Gastroesophageal sphincter (tissue), 4 donors: ENCODE measurements around the gene PARP16. TPM values are rescaled to one million over a fixed set of nuclear protein-coding genes. Genes with fewer than 3 reads are reported as not detected.

Experiments used
- ATAC-seq: fragments of 150-250 bp; one replicate; pipeline ENCODE4 v1.9.1; 2016; ENCODE audit warnings: mild to moderate bottlenecking, moderate library complexity
- H3K27ac ChIP-seq, 4 donors: fragments of 200-600 bp; sonication (generic) in 3 of 4; 1 replicate in 3 of 4; 2 replicates in 1 of 4; pipeline ENCODE4 v1.5.1; 2016 to 2019
- H3K27me3 ChIP-seq: fragments of 200-600 bp; sonication (generic); one replicate; pipeline ENCODE4 v1.5.1; 2019
- H3K36me3 ChIP-seq, 2 donors: fragments of 200-600 bp; sonication (generic); one replicate each; pipeline ENCODE4 v1.5.1; 2019; ENCODE audit warnings: control low read depth in 1 of 2
- H3K4me1 ChIP-seq, 3 donors: fragments of 200-600 bp; sonication (generic); 1 replicate in 2 of 3; 2 replicates in 1 of 3; pipeline ENCODE4 v1.5.1; 2016 to 2019; ENCODE audit warnings: control low read depth in 2 of 3
- H3K4me3 ChIP-seq, 2 donors: fragments of 200-600 bp; sonication (generic); one replicate each; pipeline ENCODE4 v1.5.1; 2019; ENCODE audit warnings: mild to moderate bottlenecking in 1 of 2, moderate library complexity in 1 of 2
- H3K9me3 ChIP-seq, 3 donors: fragments of 200-600 bp; sonication (generic); one replicate each; pipeline ENCODE4 v1.5.1; 2017 to 2019; ENCODE audit warnings: control low read depth in 2 of 3
- CTCF ChIP-seq, 4 experiments: fragments of 200-600 bp in 2 of 4; fragments of 450-650 bp in 2 of 4; sonication (generic) in 1 of 4; IDR thresholded peaks; one replicate each; pipeline ENCODE4 v1.5.1; 2017 to 2019; ENCODE audit warnings: antibody characterized with exemption in 4 of 4, mild to moderate bottlenecking in 2 of 4, moderate library complexity in 2 of 4
- EP300 ChIP-seq: sonication (generic); formaldehyde crosslinking; IDR thresholded peaks from one replicate; pipeline ENCODE4 v1.6.1; 2017; ENCODE audit warnings: antibody characterized with exemption, mild to moderate bottlenecking
- POLR2A ChIP-seq, 2 donors: fragments of 450-650 bp; IDR thresholded peaks; one replicate each; pipeline ENCODE4 v1.6.1; 2017; ENCODE audit warnings: antibody characterized with exemption in 2 of 2, mild to moderate bottlenecking in 2 of 2, moderate library complexity in 1 of 2
- POLR2AphosphoS5 ChIP-seq: sonication (generic); formaldehyde crosslinking; IDR thresholded peaks from one replicate; pipeline ENCODE4 v1.6.1; 2017; ENCODE audit warnings: antibody characterized with exemption
- WGBS, 2 donors: methylation state at CpG; one replicate each; pipeline ENCODE4 v1.1.5; 2018; ENCODE audit warnings: low coverage in 1 of 2; 5-methylcytosine and 5-hydroxymethylcytosine counted together
- total RNA-seq, 4 donors: library from RNA; depleted of rRNA; stranded (reverse); fragments of >200 nt; gene quantifications; one replicate each; pipeline ENCODE4 v1.1.0, GENCODE V29; 2016

The PARP16 gene
- total RNA-seq, 4 donors from 2014 or later: 10.1 to 21.7 (median 14.1) TPM

- Histone ChIP-seq H3K4me1 (peaks cover 0 to 44% (median 11%) of the 10 kb centered on the region in 3 donors), H3K27ac (no peak overlapping the region), H3K27me3 (no peaks in the 10 kb centered on the region), H3K36me3 (no peaks in the 10 kb centered on the region), H3K4me3 (no peak overlapping the region), H3K9me3 (no peaks in the 10 kb centered on the region)
- no peak for ATAC-seq
- WGBS, 2 donors: no CpG with 5 or more reads among the region's 36 CpGs
- no peak for TF ChIP-seq POLR2A (IDR thresholded peaks at IDR 0.05)
- TF ChIP-seq EP300: no peak
- no peak for TF ChIP-seq CTCF (IDR thresholded peaks at IDR 0.05)
- TF ChIP-seq POLR2AphosphoS5: no peak
Observed at GRCh38 chr15:65300924-65301441, 14.3 kb upstream of the PARP16 start.

GRCh38 chr15:65298731-65299130, 12.0 kb upstream of the PARP16 start:
- no peaks in the 10 kb centered on the region for H3K9me3 ChIP-seq
- WGBS, 2 donors: 77 to 85% methylated on average over 8 to 11 of the region's 11 CpGs
- peaks cover 0 to 36% (median 11%) of the 10 kb centered on the region in 3 donors for H3K4me1 ChIP-seq
- no peaks in the 10 kb centered on the region for H3K27me3 ChIP-seq
- TF ChIP-seq POLR2AphosphoS5: no peak
- TF ChIP-seq POLR2A (IDR thresholded peaks at IDR 0.05): no peak
- TF ChIP-seq EP300: no peak
- TF ChIP-seq CTCF (IDR thresholded peaks at IDR 0.05): no peak
- no peak overlapping the region for H3K4me3 ChIP-seq
- no peak for ATAC-seq
- no peaks in the 10 kb centered on the region for H3K36me3 ChIP-seq
- no peak overlapping the region for H3K27ac ChIP-seq

- Histone ChIP-seq H3K27ac (no peak overlapping the region), H3K4me3 (no peak overlapping the region), H3K27me3 (no peaks in the 10 kb centered on the region), H3K9me3 (no peaks in the 10 kb centered on the region), H3K4me1 (peaks cover 0 to 26% (median 5%) of the 10 kb centered on the region in 3 donors), H3K36me3 (no peaks in the 10 kb centered on the region)
- TF ChIP-seq EP300: no peak
- no peak for TF ChIP-seq POLR2AphosphoS5
- no peak for TF ChIP-seq CTCF (IDR thresholded peaks at IDR 0.05)
- no peak for TF ChIP-seq POLR2A (IDR thresholded peaks at IDR 0.05)
- WGBS, 2 donors: 67 to 78% methylated on average over 1 of the region's 1 CpG
- ATAC-seq: no peak
Observed at GRCh38 chr15:65292938-65293518, 6.3 kb upstream of the PARP16 start.

GRCh38 chr15:65290228-65290627, 3.5 kb upstream of the PARP16 start:
- Histone ChIP-seq H3K27me3 (no peaks in the 10 kb centered on the region), H3K4me3 (no peak overlapping the region), H3K4me1 (peaks cover 2 to 18% (median 8%) of the 10 kb centered on the region in 3 donors), H3K36me3 (no peaks in the 10 kb centered on the region), H3K27ac (no peak overlapping the region), H3K9me3 (no peaks in the 10 kb centered on the region)
- no peak for ATAC-seq
- TF ChIP-seq POLR2A (IDR thresholded peaks at IDR 0.05) (no peak), POLR2AphosphoS5 (no peak), CTCF (IDR thresholded peaks at IDR 0.05) (no peak), EP300 (no peak)
- 74 to 79% methylated on average over 6 of the region's 7 CpGs for whole genome bisulfite sequencing, 2 donors

- ATAC-seq: no peak
- no peak overlapping the region for H3K4me3 ChIP-seq
- H3K9me3 ChIP-seq: no peaks in the 10 kb centered on the region
- H3K4me1 ChIP-seq: peaks cover 2 to 25% (median 8%) of the 10 kb centered on the region in 3 donors
- no peaks in the 10 kb centered on the region for H3K27me3 ChIP-seq
- no peak for TF ChIP-seq CTCF (IDR thresholded peaks at IDR 0.05)
- TF ChIP-seq POLR2AphosphoS5: no peak
- TF ChIP-seq POLR2A (IDR thresholded peaks at IDR 0.05): no peak
- TF ChIP-seq EP300: no peak
- WGBS, 2 donors: 67% methylated on average over 1 to 4 of the region's 7 CpGs
- H3K27ac ChIP-seq: no peak overlapping the region
- no peaks in the 10 kb centered on the region for H3K36me3 ChIP-seq
Observed at GRCh38 chr15:65289261-65289854, 2.7 kb upstream of the PARP16 start.
